H9 (cell line): Measurements from ENCODE around the gene ZNF79. TPM values are rescaled to one million over a fixed set of nuclear protein-coding genes. Genes with fewer than 3 reads are reported as not detected.

Source experiments
- DNase-seq: peaks from one replicate; pipeline ENCODE4 v3.0.0-alpha.2; 2017
- H2AFZ ChIP-seq: one replicate; pipeline ENCODE4 v1.6.1; 2013; ENCODE audit warnings: mild to moderate bottlenecking, low read length, control low read depth, moderate library complexity
- H2AK5ac ChIP-seq: 2 replicates; pipeline ENCODE4 v1.6.1; 2013; ENCODE audit warnings: low read length, control low read depth, mixed read lengths; ENCODE audit not compliant: insufficient read length
- H2BK120ac ChIP-seq: one replicate; pipeline ENCODE4 v1.6.1; 2013; ENCODE audit warnings: low read depth, mild to moderate bottlenecking, low read length, control low read depth, inconsistent platforms; ENCODE audit not compliant: poor library complexity, severe bottlenecking
- H2BK12ac ChIP-seq: 2 replicates; pipeline ENCODE4 v1.6.1; 2013; ENCODE audit warnings: low read length, control low read depth, mixed read lengths, low read depth; ENCODE audit not compliant: insufficient read length
- H2BK15ac ChIP-seq: 2 replicates; pipeline ENCODE4 v1.6.1; 2013; ENCODE audit warnings: low read depth, low read length, control low read depth
- H2BK20ac ChIP-seq: one replicate; pipeline ENCODE4 v1.6.1; 2013; ENCODE audit warnings: low read depth, mild to moderate bottlenecking, low read length, control low read depth, inconsistent platforms; ENCODE audit not compliant: poor library complexity, severe bottlenecking
- H2BK5ac ChIP-seq: 2 replicates; pipeline ENCODE4 v1.6.1; 2013; ENCODE audit warnings: low read length, control low read depth, mixed read lengths; ENCODE audit not compliant: insufficient read length
- H3K14ac ChIP-seq: 2 replicates; pipeline ENCODE4 v1.6.1; 2013; ENCODE audit warnings: low read length, control low read depth; ENCODE audit not compliant: insufficient read depth
- H3K18ac ChIP-seq: 2 replicates; pipeline ENCODE4 v1.6.1; 2013; ENCODE audit warnings: low read depth, mild to moderate bottlenecking, mixed read lengths, low read length, control low read depth; ENCODE audit not compliant: insufficient read length
- H3K23ac ChIP-seq: 2 replicates; pipeline ENCODE4 v1.6.1; 2013; ENCODE audit warnings: low read length, control low read depth, mixed read lengths, low read depth; ENCODE audit not compliant: insufficient read length
- H3K23me2 ChIP-seq: 2 replicates; pipeline ENCODE4 v1.6.1; 2013; ENCODE audit warnings: low read depth, mild to moderate bottlenecking, mixed read lengths, low read length, control low read depth; ENCODE audit not compliant: insufficient read length, poor library complexity, severe bottlenecking
- H3K27ac ChIP-seq: 2 replicates; pipeline ENCODE4 v1.5.1; 2013; ENCODE audit warnings: low read length, control low read depth, mixed read lengths, low read depth; ENCODE audit not compliant: insufficient read length
- H3K27me3 ChIP-seq: 2 replicates; pipeline ENCODE4 v1.6.1; 2013; ENCODE audit warnings: low read length, control low read depth, inconsistent platforms; ENCODE audit not compliant: insufficient read depth
- H3K4ac ChIP-seq: 2 replicates; pipeline ENCODE4 v1.6.1; 2013; ENCODE audit warnings: low read depth, mild to moderate bottlenecking, control low read depth, inconsistent platforms, low read length, moderate library complexity
- H3K4me1 ChIP-seq: 2 replicates; pipeline ENCODE4 v1.6.1; 2013; ENCODE audit warnings: low read length, control low read depth, inconsistent platforms; ENCODE audit not compliant: insufficient read depth
- H3K4me2 ChIP-seq: 2 replicates; pipeline ENCODE4 v1.6.1; 2013; ENCODE audit warnings: low read length, control low read depth, mixed read lengths; ENCODE audit not compliant: insufficient read length, insufficient read depth
- H3K56ac ChIP-seq: 2 replicates; pipeline ENCODE4 v1.6.1; 2013; ENCODE audit warnings: low read depth, mild to moderate bottlenecking, mixed read lengths, low read length, control low read depth; ENCODE audit not compliant: insufficient read length
- H3K79me1 ChIP-seq: 2 replicates; pipeline ENCODE4 v1.6.1; 2013; ENCODE audit warnings: low read depth, mild to moderate bottlenecking, moderate library complexity, low read length, control low read depth, inconsistent platforms; ENCODE audit not compliant: insufficient read depth, poor library complexity, severe bottlenecking
- H3K79me2 ChIP-seq: 2 replicates; pipeline ENCODE4 v1.6.1; 2013; ENCODE audit warnings: low read length, control low read depth, inconsistent platforms; ENCODE audit not compliant: insufficient read depth
- H3K9ac ChIP-seq: 2 replicates; pipeline ENCODE4 v1.6.1; 2013; ENCODE audit warnings: low read length, control low read depth, mixed read lengths; ENCODE audit not compliant: insufficient read length; ENCODE audit errors: extremely low read depth
- H3K9me3 ChIP-seq: one replicate; pipeline ENCODE4 v1.6.1; 2013; ENCODE audit warnings: low read depth, low read length, inconsistent platforms; ENCODE audit not compliant: control insufficient read depth
- H3T11ph ChIP-seq: one replicate; pipeline ENCODE4 v1.6.1; 2013; ENCODE audit warnings: mild to moderate bottlenecking, low read length, control low read depth, inconsistent platforms
- H4K20me1 ChIP-seq: one replicate; pipeline ENCODE4 v1.6.1; 2013; ENCODE audit not compliant: control insufficient read depth, insufficient read length, insufficient read depth
- H4K5ac ChIP-seq: 2 replicates; pipeline ENCODE4 v1.6.1; 2013; ENCODE audit warnings: low read depth, mild to moderate bottlenecking, mixed read lengths, low read length, control low read depth; ENCODE audit not compliant: insufficient read length
- H4K8ac ChIP-seq: replicated peaks from 2 replicates; pipeline ENCODE4 v1.6.1; 2013; ENCODE audit warnings: low read length, control low read depth, mixed read lengths, low read depth; ENCODE audit not compliant: insufficient read length
- H4K91ac ChIP-seq: 2 replicates; pipeline ENCODE4 v1.6.1; 2013; ENCODE audit warnings: low read depth, mild to moderate bottlenecking, moderate library complexity, mixed read lengths, low read length, control low read depth; ENCODE audit not compliant: insufficient read length
- H3K27ac Mint-ChIP-seq, 3 experiments: 2 replicates in 2 of 3; 3 replicates in 1 of 3; pipeline ENCODE4 v1.8.0; 2020 to 2021; ENCODE audit warnings: mixed read lengths in 3 of 3, mild to moderate bottlenecking in 1 of 3, moderate library complexity in 1 of 3
- H3K27me3 Mint-ChIP-seq: 2 replicates; pipeline ENCODE4 v1.8.0; 2021; ENCODE audit warnings: low read depth, mild to moderate bottlenecking, moderate library complexity, mixed read lengths
- H3K36me3 Mint-ChIP-seq, 3 experiments: 2 replicates in 2 of 3; 3 replicates in 1 of 3; pipeline ENCODE4 v1.8.0; 2020 to 2021; ENCODE audit warnings: low read depth in 3 of 3, mixed read lengths in 3 of 3; ENCODE audit not compliant: insufficient read depth in 1 of 3
- H3K4me1 Mint-ChIP-seq, 2 experiments: 2 replicates each; pipeline ENCODE4 v1.8.0; 2020; ENCODE audit warnings: mixed read lengths in 2 of 2
- H3K4me3 Mint-ChIP-seq, 2 experiments: 2 replicates in 1 of 2; 3 replicates in 1 of 2; pipeline ENCODE4 v1.8.0; 2020 to 2021; ENCODE audit warnings: mild to moderate bottlenecking in 2 of 2, mixed read lengths in 2 of 2, moderate library complexity in 1 of 2
- H3K9me3 Mint-ChIP-seq, 2 experiments: 2 replicates in 1 of 2; 3 replicates in 1 of 2; pipeline ENCODE4 v1.8.0; 2020; ENCODE audit warnings: mild to moderate bottlenecking in 2 of 2, mixed read lengths in 2 of 2, moderate library complexity in 1 of 2
- CTCF ChIP-seq: fragments of 200-600 bp; sonication (generic); conservative IDR thresholded peaks from 3 replicates; pipeline ENCODE4 v1.8.0; 2021; ENCODE audit warnings: antibody characterized with exemption, mild to moderate bottlenecking
- WGBS: extraction: QIAGEN DNeasy Blood & Tissue Kit; methylation state at CpG from one replicate; pipeline ENCODE4 v1.1.7; 2013; ENCODE audit warnings: missing lambda C conversion rate, low lambda C conversion rate, mixed read lengths; ENCODE audit not compliant: insufficient read length; ENCODE audit errors: extremely low coverage; 5-methylcytosine and 5-hydroxymethylcytosine counted together
- total RNA-seq: library from RNA; stranded (reverse); gene quantifications from 2 replicates; pipeline ENCODE4 v1.2.1, GENCODE V29; 2021

ZNF79 gene
- total RNA-seq, 1 experiment from 2014 or later, result 11.5 TPM

GRCh38 chr9:127491516-127491915 is 67.3 kb downstream of the ZNF79 start:
- H2BK120ac ChIP-seq, result no peak overlapping the region
- no peak overlapping the region for H2BK12ac ChIP-seq
- H3K14ac ChIP-seq, result no peak overlapping the region
- no peaks in the 10 kb centered on the region for H3K27me3 Mint-ChIP-seq
- no peak overlapping the region for H3K4me3 Mint-ChIP-seq
- no peaks in the 10 kb centered on the region for H3K79me1 ChIP-seq
- no peak overlapping the region for H2AFZ ChIP-seq
- WGBS, result no CpG with 5 or more reads among the region's 10 CpGs
- peaks cover 9 to 42% (median 28%) of the 10 kb centered on the region in 3 experiments for H3K36me3 Mint-ChIP-seq
- no peaks in the 10 kb centered on the region for H3K4me1 ChIP-seq
- no peak for DNase-seq
- no peak overlapping the region for H3T11ph ChIP-seq
- no peaks in the 10 kb centered on the region for H3K9me3 ChIP-seq
- H3K23ac ChIP-seq, result no peak overlapping the region
- H2BK20ac ChIP-seq, result no peak overlapping the region
- no peak overlapping the region for H2BK15ac ChIP-seq
- no peaks in the 10 kb centered on the region for H3K23me2 ChIP-seq
- H4K5ac ChIP-seq, result no peak overlapping the region
- no peaks in the 10 kb centered on the region for H3K9me3 Mint-ChIP-seq
- no peaks in the 10 kb centered on the region for H3K79me2 ChIP-seq
- no peak overlapping the region for H3K27ac Mint-ChIP-seq
- no peaks in the 10 kb centered on the region for H3K27me3 ChIP-seq
- H4K91ac ChIP-seq, result no peak overlapping the region
- H2BK5ac ChIP-seq, result no peak overlapping the region
- no peak overlapping the region for H3K4me2 ChIP-seq
- H3K9ac ChIP-seq, result no peak overlapping the region
- no peak for TF ChIP-seq CTCF
- H3K4me1 Mint-ChIP-seq, result peaks cover 4 to 8% of the 10 kb centered on the region in 2 experiments
- no peak overlapping the region for H3K27ac ChIP-seq
- H3K56ac ChIP-seq, result no peak overlapping the region
- H3K4ac ChIP-seq, result no peak overlapping the region
- H4K8ac ChIP-seq, result no peak overlapping the region
- no peaks in the 10 kb centered on the region for H4K20me1 ChIP-seq
- H3K18ac ChIP-seq, result no peak overlapping the region
- H2AK5ac ChIP-seq, result no peak overlapping the region
